Measurements from ENCODE around the gene PHTF2. TPM values are rescaled to one million over a fixed set of nuclear protein-coding genes. Genes with fewer than 3 reads are reported as not detected.

PHTF2 gene
- total RNA-seq, 1 donor from 2014 or later, result 25.0 TPM

DNA sequence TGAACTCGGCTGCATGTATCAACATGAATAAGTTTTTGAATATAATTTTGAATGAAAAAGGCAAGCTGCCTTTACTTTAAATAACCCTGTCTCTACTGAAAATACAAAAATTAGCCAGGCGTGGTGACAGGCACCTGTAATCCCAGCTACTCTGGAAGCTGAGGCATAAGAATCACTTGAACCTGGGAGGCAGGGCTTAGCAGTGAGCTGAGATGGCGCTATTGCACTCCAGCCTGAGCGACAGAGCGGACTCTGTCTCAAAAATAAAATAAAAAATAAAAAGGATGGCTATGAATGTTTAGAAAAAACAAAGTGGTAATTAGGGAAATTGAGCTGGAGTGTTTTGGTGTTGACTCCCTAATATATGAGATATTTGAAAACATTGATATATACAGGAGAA is 133.3 kb downstream of the PHTF2 start:
- DNase-seq (ENCODE audit: low spot score), result no peak

DNA sequence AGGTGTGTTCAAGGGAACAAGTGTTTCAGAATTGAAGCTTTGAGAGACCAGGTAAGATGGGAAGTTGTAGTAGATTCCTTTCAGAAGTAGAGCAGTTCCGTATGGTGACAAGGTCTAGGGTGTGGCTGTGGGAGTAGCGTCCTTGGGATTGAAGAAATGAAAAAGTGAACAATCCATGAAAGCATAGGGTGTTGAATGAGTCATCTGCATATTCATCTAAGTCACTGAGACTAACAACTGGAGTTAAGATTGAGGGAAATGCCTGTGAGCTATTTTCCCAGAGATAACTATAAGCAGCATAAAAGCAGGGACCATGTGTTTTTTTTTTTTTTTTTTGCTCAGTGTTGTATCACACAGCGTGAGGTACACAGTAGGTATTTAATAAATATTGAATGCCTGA is 134.8 kb downstream of the PHTF2 start:
- no peak for DNase-seq (ENCODE audit: low spot score)

DNA sequence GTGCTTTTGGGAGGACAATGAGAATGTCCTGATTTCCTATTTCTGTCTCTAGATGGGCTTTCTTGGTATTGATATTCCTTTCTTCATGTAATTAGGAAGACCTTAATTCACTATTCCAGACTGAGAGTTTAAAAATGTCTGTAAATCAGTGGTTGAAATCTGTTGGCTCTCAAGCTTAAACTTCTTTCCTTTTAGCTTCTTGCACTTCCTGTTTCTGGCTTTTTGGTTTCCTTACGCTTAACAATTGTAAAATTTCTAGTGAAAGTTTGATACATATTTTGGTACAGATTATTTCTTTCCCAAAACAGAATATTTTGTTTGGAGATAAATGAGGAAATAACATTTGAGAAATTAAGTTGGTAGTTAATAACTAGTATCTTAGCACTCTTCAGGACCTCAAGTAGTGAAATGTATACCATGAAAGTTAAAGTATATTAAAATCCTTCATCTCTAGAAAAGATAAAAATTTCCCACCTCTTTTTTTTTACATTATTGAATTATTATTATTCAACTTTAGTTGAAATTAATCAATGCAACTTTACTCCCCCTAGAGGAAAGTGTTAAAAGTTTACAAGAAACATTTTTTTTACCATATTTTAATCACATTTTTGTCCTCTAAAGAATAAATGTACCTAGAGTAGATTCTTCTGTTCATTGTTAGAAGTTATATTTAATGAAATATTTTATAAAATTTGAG is 137.2 kb downstream of the PHTF2 start:
- no peak for DNase-seq (ENCODE audit: low spot score)

DNA sequence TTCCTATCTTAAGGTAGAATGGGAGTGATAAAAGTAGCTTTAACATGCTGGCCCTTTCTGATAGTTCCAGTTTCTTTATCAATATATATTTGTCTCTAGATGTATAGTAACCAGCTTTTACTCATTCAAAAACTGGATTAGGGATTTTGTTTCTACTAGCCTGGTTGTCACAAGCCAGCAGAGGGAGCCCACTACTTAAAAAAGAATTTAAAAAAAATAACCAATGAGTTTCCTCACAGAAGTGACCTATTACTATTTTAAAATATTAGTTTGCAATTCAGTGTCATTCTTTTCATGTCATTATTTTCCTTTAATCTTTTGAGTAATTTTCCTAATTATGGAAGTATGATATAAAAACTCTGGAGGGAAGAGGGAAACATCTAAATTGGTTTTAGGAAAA is 142.1 kb downstream of the PHTF2 start:
- DNase-seq (ENCODE audit: low spot score), result peak; percentile 22

DNA sequence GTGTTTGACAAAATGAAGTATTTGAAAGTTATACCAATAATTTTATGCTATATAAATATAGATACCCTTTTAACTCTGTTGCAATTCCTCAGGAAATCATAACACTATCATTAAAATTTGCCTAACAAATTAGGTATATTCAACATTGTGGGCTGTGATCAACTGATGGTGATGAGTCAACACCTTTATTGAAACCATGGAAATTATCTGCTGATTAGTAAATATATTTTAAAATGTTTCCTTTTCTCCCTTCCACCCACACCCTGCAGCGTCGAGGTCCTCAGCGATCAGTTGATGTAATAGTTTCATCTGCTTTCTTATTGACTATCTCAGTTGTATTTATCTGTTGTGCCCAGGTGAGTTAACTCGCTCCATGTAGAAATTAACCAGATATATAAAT is 143.9 kb downstream of the PHTF2 start:
- DNase-seq (ENCODE audit: low spot score), result no peak

DNA sequence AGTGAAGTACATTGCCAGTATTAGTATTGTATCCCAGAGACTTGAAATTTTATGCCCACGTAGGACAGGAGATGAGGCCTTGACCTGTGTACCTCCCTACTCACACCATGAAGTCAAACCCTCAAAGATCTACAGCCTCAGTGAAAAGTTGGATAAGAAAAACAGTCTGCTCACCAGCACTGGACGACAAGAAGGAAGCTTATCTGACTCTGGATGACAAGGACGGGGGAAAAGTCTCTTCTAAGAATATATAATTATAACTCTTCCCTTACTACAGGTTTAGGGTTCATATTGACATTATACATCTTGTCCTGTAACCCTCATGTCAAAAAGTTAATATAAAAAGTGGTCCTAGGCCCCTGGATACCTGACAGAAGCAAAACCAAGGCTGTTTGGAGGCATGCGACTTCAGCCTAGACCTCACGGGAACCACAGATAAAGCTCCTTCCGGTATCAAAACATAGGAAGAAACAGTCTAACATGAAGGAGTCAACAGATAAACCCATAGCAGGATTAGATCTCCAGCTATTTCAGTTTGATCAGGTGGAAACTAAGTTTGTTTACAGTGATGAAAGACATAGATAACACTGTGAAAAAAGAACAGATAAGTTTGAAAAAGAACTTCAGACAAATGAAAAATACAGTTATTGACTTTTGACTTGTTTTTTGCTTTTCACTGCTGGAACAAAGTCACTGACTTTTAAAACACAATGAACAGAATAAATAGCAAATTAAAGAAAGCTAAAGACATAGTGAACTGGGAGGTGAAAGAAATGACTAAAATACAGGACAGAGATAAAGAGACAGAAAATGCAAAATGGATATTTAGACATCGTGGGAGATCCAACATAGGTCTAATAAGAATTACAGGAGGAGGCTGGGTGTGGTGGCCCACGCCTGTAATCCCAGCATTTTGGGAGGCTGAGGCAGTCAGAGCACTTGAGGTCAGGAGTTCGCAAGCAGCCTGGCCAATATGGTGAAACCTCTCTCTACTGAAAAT is 145.9 kb downstream of the PHTF2 start:
- no peak for DNase-seq (ENCODE audit: low spot score)

DNA sequence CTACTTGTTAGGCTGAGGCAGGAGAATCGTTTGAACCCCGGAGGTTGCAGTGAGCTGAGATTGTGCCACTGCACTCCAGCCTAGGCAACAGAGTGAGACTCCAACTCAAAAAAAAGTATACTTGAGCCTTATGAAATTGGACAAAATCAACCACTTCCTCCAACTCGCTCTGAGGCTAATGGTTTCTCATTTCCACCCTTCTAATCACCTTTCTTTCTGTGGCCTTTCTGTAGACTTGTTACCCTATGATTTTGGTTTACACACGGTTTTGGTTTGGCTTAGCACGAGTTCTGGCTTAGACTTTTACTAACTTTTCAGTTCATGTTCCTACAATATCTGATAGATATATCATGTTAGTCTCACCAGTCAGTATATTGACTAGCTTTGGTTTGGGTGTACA is 152.0 kb downstream of the PHTF2 start:
- DNase-seq (ENCODE audit: low spot score), result no peak

DNA sequence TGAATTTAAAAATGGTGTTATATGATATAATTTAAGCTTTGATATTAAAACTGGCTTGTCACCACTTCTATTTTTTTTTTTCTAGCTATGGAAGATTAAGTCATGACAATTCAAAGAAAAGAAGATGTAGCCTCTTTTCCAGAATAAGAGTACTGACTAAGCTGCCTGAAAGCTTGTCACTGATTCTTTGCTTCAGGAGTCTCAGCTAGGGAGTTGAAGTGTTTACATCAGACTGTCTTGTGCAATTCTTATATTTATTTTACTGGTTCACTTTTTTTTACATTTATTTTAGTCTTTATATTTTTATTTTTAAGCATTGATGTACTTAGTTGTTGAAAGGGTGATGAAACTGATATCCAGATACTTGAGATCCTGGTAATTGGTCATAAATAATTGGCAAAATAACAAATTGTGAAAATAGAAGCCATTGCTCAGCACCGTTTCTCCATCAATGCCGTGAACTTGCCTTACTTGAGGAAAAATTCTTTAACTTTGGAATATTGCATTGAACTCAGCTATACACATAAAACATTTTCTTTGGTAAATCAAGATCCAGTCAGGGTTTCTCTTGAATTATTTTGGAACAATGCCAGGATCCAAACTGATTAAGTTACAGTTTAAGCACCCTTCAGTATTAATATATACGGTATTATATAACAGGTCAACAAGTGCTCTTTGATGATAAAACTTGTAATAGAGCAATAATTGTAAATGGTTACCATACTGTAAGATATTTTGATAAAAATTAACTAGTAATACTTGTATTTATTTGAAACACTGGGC is 156.4 kb downstream of the PHTF2 start:
- no peak for DNase-seq (ENCODE audit: low spot score)

DNA sequence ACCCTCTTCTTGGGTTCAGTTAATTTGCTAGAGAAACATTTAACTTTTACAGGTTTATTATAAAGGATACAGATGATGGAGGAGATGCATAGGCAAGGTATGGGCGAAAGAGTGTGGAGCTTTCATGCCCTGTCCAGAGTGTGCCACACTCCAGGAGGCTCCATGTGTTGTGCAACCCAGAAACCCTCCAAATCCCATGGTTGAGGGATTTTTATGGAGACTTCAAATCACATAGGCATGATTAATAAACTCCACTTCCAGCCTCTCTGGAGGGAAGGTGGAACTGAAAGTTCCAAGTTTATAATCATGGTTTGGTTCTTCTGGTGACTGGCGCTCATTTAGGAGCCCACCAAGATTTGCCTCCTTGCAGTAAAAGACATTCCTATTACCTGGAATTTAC is 159.9 kb downstream of the PHTF2 start:
- no peak for DNase-seq (ENCODE audit: low spot score)

DNA sequence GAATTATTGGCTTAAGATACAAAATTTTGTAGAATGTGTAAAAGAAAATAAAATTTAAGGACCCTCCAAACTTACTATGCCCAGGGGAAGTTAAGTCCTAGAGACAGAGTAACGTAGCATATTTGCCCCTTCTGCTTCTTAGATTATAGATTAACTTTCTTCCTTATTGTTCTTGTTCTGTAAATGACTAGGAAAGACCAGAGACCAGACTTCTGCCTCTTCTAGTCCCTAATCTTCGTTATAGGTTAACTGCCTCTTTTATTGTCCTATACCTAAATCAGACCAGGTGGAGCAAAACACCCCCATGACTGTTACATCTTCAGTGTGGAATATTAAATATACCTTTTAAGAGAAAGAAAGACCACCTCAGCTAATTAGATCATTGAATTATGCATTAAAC is 160.5 kb downstream of the PHTF2 start:
- DNase-seq (ENCODE audit: low spot score), result no peak

DNA sequence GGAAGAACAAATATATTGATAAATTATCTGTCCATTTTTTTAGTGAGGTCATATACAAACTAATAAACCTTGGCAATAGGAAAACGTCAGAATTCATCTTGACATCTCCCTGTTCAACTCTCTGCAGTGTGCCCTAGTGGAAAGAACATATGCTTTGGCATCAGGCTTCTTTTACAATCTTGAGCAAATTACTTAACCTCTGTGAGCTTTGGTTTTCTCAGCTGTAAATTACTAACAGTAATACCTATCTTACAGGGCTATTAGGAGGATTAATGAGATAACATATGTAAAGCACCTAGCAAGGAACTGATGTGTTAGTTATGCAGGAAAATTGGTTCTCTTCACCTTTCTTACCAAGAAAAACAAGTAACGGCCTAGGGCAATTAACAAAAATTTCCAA is 161.8 kb downstream of the PHTF2 start:
- DNase-seq (ENCODE audit: low spot score), result no peak

DNA sequence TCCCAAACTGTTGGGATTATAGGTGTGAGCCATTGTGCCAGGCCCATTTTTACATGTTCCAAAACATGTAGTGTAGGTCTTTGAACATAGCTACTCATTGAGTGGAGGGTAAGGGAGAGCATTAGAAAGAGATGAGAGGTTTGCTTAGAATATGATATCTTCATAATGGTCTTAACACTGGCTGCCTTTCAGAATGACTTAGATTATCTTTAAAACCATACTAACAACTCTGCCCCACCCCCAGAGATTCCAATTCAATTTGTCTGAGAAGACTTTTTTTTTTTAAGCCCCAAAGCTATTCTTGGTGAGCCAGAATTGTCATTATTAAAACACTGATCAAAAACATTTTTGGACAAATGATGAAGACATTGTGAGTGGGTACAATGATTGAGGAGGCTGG is 168.9 kb downstream of the PHTF2 start:
- no peak for DNase-seq (ENCODE audit: low spot score)

DNA sequence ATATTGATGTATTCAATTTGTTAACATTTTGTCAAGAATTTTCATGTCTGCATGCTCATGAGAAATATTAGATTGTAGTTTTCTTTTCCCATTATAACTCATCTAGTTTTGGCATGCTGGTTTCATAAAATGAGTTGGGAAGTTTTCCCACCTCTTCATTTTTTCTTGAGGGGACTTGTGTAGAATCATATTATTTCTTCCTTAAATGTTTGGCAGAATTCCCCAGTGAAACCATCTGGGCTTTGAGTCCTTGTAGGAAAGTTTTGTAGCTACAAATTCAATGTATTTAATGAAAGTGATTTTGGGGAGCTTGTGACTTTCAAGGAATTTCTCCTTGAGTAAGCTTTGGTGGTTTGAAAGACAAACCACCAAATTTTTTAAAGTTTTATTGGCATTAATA is 173.2 kb downstream of the PHTF2 start:
- no peak for DNase-seq (ENCODE audit: low spot score)

DNA sequence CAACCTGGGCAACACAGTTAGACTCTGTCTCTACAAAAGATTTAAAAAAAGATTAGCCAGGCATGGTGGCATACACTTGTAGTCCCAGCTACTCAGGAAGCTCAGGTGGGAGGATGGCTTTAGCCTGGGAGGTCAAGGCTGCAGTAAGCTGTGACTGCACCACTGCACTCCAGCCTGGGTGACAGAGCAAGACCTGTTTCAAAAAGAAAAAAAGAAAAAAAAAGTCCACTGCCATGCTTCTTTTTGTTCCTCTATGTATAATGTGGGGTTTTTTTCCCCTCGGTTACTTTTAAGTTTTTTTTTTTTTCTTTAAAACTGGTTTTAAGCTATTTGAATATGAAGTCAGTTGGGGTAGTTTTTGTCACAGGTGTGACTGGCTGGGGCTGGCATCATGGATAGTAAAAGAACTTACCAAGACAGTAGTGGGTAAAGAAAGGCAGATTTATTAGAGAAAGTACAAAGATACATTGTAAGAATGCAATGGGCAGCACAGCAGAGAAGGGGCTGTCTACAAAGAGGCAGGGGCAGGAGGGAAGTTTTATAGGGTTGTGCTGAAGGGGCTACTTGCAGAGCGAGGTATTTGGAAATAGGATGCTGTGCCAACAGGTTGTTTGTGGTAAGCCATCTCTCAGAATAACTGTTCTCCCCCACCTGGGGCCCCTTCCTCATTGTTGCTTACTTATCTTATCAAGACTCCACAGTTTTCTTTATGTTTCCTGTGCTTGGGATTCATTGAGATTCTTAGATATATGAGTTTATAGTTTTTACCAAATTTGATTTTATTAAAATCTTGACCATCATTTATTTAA is 177.3 kb downstream of the PHTF2 start:
- no peak for DNase-seq (ENCODE audit: low spot score)

DNA sequence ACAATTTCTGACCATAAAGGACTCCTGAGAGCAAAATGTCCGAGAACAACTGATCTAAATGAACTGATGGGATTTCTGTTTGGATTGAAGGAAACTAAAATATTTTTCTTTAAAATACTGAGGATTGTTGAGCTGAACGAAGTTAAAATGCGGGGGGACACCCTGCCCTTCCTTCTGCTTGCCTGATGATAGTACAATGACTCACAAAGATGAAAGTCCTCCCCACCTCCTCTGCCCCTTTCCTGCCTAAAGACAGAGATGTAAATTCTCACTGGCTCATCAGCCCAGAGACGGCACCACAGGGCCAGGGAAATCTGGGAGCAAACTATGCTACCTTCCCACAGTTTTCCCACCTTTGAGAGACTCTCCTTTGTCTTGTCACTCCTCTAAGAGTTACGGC is 180.6 kb downstream of the PHTF2 start:
- no peak for DNase-seq (ENCODE audit: low spot score)

DNA sequence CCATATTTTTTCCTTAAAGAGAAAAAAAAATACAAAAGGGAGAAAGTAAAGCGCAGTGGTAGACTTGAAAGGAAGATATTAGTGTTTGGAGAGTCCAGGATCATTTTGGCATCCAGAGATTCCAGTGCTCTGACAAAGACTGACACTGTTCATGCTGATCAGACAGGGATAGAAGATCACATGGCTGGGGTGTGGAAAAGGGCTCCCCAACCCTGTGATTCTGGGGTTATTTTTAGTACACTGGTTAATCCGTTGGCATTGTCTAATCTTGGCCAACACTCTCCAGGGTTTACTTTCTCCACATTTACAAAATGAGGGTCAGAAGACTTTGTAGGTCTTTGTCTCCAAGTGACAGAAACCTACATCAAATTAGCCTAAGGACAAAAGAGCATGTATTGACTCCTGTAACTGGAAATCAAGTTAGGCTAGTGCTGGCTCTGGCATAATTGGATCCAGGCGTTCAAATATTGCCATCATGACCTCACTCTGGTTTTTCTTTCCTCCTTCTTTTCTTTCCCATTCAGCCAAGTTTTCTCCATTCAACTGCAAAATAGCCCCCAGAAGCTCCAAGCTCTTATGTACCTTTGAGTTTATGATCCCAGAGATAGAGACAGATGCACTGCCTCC is 181.6 kb downstream of the PHTF2 start:
- DNase-seq (ENCODE audit: low spot score), result no peak

DNA sequence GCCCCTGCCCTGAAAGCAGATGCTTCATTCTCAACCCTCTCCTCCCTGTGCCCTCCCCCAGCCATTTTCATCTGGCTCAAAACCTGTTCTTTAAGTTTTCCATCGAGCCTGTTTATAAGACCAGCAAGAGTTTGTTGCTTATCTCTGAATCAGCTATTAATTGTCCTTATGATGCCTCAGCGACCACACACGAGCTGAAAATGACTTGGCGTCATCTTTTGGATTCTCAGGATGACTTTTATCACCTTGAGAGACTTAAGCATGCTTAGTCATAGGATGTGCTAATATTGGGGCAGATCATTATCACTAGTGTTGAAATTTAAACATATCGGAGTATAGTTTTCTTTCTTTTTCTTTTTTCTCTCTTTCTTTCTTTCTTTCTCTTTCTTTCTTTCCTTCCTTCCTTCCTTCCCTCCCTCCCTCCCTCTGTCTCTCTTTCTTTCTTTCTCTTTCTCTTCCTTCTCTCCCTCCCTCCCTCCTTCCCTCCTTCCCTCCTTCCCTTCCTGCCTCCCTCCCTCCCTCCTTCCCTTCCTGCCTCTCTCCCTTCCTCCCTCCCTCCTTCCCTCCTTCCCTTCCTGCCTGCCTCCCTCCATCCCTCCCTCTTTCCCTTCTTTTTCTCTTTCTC is 184.5 kb downstream of the PHTF2 start:
- DNase-seq (ENCODE audit: low spot score), result no peak

DNA sequence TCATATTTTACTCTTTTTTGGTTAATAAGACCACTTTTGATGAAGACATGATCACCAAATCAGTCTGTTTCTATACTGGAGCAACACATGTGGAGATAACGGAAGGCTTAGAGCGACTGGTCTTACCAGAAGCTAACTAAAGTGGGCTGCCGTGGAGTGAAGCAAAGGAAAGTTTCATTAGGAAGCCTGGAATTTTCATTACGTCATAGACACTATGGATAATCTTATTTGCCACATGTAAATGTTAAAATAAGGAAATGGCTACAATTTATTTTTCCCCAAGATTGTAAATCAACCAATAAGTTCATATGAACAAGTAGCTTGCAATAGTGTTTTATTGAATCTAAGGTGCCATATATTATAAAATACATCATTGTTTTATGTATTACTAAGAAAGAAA is 185.4 kb downstream of the PHTF2 start:
- no peak for DNase-seq (ENCODE audit: low spot score)

DNA sequence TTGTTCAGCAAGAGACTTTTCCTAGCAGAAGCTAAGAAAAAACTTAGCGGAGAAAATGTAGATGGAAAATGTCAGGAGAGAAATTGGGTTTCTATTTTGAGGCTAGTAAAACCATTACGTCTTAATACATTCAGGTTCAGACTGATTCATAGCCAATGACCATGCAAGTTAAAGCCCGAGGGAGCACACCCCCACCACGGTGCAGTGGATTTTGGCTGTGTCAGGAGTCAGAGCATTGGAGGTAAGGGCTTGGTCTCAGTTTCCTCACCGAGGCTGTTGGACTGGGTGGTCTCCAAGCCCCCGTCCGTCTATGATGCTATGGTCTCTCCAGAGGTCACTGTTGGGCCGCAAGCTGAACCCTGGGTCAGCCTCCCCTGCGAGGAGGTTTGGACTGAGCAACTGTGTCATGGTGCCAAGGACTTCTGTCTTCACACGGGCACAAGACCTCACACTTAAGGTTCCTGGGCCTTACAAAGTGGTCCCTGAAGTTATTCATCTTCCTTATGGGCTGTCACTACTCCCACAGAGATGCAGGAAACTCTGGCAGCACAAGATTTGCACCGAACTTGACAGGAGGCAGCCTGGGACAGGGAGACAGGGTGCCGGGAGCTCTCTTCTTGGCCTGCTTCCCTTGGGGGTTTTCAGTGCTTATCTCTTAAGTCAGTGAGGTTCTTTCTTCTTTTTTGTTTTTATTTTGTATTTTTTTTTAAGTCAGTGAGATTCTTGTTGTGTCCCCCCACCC is 186.8 kb downstream of the PHTF2 start:
- no peak for DNase-seq (ENCODE audit: low spot score)

DNA sequence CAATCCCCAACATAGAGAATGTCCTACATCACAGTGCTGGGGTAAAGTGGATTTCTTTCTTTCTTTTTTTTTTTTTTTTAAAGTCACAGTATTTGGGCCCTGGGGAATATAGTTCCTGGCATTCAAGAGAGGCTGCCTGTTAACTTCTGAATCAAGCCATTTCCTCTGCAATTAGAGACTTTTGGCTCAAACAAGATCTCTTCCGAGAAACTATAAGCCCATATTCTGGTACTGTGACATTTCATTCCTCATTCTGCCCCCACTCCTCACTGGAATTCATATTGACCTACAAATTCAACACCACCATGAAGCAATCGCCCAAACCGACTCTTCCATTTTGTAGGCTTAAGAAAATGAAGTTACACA is 187.4 kb downstream of the PHTF2 start:
- no peak for DNase-seq (ENCODE audit: low spot score)

All from umbilical cord (tissue), 2 donors.